Activated CD8-positive, alpha-beta memory T cell treated with anti-CD3 and anti-CD28 coated beads for 1 hour (primary cell): ENCODE measurements around the gene SMOC2.

Experiments used
- DNase-seq, 2 donors: peaks; one replicate each; pipeline ENCODE4 v3.0.0-alpha.2; 2020; ENCODE audit warnings: low read depth in 1 of 2; ENCODE audit errors: extremely low read depth in 1 of 2

The SMOC2 gene

DNA sequence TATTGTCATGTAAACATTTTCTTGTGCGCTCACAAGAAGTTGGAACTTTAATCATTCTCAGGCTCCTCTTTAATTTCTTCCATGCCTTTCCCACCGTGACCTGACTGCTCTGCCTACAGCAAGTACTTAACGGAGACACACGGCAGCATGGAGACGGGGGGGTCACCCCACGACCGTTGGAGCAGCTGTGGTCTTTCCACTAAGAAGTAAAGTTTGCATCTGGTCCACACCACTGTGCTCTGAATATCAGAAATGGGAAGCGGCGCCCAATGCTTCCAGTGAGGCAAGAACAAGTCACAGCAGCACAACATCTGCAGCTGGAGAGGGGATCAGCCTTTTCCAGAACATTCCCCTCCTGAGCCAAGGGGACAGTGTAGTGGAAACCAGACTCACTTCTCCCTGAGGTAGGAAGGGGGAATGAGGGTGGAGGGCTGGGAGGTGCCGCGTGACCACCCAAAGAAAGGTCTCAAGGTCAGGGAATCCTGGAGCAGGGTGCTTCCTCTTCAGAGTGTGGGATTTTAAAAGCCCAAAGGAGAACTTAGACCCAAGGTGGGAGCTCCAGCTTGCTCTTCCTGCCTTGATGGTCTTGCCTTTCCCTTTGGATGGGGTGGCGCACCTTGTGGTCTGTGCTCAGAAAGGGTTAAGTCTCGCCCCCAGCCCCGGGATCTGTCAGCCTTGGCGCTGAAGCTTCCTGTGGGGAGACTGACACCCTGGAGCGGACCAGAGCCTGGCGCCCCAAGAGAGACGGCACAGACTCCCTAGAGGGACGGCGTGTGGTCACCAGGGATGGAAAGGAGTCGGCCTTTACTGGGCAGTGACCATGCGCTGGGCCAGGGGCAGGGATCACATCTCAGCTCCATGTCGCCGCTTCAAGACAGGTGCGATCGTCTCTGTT, 25.6 kb upstream of the SMOC2 start:
- no peak for DNase-seq

DNA sequence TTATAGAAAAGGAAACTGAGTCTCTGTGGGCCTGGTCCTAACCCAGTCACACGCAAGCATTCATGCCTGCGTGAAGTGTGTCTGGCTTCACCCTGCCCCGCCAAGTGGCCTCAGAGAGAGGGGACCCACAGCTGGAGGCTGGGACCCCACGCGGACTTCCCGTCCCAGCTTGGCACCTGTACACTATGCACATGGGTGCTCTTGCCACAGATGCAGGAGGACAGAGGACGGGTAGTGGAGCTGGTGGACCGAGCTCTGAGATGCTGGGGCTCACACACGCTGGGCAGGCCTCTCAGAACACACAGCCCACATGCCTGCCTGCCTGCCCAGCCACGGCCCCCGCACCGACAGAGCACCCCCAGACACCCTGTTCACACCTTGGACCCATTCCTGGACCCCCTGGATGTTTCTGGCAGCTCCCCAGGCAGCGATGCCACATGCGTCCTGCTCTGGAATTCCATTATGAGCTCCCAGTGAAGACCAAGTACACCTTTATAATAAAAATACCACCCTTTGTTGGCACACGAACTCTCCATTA, 24.9 kb upstream of the SMOC2 start:
- DNase-seq = no peak

DNA sequence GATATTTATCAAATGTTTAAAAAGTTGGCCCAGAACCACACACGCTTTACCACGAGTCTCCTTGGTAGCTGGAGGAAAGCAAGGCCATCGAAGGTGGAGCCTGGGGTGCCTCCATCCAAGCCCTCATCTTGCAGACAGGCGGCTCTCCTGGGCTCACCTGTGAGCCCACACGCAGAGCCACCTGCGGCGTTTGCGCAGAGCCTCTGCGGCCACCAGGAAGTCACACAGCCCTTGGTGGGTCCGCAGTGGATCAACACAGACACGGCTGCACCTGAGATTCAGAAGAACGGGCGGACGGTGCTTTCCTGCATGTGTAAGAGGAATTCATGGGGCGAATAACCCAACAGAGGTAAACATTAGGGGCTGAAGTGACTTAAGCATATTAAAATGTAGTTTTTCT, 24.5 kb upstream of the SMOC2 start:
- no peak for DNase-seq

DNA sequence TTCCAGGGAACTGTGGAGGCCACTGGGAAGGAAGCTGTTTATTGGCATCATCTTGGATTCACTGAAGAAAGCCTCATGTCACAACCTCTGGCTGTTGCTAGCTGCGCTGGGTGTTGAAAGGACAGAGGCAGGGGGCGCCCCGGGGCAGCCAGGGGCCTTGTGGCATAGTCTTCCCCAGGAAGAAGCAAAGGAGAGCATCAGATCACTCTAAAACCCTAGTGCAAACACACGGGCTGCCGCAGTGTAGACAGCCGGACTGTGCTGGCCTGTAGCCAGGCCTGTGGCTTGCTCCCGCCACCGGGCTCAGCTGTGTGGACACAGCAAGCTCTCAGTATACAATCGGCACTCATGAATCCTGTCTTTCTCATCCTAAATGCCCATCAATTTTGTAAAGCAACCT, 23.8 kb upstream of the SMOC2 start:
- DNase-seq = no peak

DNA sequence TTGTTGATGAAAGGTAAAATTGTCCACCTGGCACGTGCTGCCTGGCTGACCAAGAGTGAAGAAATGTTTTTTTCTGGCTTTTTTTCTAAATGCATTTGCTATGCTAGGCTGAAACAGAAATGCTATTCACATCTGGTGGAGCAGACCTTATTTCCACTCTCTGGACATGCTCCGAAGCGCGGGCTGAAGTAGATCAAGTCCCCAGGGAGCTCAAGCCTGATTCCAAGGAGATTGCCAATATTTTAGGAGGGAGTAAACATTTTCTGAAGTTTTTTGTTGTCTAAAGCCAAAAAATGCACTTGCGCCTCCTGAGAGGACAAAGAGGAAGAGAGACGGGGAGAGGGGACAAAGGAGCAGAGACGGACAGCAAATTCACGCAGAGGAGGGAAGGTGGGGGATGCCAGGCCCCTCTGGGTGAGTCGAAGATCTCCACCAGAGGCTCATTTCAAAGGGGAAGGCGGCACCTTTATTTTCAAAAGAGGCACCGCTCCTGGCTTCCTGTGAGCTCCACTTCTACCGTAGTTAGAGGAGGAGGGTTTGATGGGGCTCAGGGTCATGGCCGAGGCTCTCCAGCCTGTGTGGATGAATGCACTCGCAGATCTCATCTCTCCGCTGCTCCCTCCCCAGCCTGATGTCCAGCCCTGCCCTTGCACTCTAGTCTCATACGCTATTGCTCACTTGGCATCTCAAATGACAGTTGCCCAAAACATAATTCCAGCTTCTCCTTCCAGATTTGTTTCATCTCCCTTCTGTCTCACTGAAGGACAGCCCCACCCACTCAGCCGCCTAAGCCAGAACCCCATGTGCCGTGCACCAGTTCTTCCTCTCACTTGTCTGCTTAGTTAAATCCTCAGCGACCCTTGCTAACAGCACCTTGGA, 23.1 kb upstream of the SMOC2 start:
- DNase-seq = no peak

DNA sequence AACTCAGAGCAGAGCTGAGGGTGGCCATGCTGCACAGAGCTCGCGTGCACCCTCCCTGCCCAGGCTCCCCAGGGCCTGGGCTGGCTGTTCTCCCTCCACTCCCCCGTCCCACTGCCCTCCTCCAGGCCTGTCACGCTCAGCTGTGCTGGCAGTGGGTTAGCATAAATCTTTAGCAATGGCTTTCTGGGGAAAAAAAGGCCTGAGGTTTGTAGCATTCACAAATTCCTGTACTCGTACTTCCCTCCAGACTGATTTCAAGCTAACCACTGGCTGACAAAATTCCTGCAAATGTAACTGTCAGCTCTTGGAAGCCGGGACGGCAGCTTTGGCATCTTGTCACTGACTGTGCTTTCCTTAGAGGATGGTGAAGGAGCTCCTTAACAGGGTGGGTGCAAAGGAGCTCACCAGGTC, 22.3 kb upstream of the SMOC2 start:
- no peak for DNase-seq

DNA sequence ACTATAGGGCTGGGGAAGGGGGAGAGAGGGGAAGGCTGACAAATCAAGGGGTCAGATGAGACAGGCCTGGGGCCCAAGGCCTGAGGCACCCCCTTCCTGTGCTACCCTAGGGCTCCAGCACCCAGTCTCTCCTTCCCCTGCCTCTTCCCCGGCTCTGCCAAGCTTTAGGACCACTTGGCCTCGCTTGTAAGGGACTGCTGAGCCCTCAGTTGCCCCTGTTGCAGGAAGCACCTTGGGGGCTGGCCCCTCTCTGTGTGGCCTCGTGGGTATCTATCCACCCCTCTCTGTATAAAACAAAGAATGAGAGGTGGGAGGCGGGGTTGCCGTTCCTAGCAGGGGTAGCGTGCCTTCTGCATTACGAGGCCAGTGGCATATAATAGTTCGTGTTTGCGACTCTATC, 21.4 kb upstream of the SMOC2 start:
- DNase-seq = no peak

DNA sequence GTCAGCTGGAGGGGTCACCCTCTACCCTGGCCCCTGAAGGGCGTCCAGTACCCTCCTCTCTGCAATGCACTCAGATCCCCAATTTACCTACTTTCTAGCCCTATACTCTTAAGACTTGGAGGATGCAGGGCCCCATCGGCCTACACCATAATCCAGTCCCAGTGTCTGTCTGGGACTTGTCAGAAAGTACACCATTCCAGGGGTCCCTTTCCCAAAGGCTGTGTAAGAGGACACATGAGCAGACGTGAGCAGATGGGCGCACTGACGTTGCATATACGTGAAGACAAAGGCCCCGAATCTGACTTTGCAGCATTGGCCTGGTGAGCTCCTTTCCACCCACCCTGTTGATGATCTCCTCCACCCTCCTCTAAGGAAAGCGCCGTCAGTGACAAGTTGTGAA, 20.9 kb upstream of the SMOC2 start:
- no peak for DNase-seq

DNA sequence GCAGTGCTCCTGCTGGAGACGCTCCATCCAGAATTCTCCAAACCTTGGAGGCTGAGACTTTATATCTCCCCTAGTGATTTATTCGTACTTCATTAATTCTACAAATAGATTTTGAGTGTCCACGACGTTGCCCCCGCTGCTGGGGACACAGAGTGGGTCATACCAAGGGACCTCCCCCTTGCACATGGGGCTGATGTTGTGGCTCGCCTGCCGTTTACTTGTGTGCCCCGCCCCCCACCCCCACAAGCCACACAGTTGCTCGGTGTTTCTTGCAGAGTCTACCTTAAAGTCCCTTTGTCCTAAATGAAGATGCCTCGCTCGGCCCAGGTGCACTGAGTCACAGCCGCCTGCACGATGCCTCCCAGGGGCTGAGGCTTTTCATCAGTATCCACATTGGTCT, 20.3 kb upstream of the SMOC2 start:
- DNase-seq = no peak

DNA sequence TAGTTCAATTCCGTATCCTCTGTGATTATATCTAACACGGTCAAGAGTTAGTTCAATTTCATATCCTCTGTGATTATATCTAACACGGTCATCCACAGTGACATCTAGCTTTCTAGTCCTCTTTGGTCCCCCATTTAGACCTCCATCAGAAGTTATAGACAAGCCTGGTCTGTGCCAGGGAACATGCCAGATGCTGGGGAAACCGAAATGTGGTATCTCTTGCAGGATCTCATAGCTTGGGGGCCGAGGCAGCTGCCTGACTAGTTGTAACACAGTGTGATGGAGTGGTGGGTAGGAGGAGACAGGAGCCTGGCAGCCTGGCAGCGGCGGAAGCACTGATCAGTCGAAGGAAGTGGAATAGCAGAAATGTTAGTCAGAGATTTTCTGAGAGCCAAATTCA, 13.8 kb upstream of the SMOC2 start:
- no peak for DNase-seq

DNA sequence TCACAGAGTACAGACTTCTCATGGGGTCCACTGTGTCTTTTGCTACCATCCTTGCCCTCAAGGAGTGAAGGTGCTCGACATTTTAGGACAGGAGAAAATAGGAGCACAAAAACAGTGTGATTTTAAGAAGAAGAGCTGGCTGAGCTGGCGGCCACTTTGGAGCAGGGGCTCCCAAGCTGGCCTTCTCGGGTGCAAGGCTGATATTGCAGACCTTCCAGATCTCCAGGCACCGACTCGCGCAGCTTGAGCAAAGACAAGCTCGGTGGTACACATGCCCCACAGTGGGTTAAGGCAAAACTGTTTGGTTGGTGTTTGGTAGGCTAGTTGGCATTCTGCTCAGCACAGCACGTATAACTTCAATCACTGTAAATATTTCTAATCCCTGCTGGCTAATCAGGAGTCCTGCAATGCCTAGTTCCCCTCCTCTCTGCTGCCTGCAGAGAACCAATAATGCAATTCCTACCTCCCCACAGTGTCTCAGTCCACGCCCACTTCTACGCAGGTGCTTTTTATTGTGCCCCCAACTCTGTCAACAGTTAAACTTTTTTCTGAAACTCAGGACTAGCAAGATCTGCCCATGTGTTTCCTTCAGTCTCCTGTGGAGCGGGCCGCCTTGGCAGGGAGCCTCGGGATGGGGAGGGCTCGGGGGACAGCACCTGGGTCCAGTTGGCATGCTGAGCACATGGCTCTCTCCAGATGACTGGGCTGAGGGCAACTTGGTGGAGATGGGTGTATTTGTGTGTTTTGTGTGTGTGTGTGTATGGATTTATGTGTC, 12.7 kb upstream of the SMOC2 start:
- no peak for DNase-seq

DNA sequence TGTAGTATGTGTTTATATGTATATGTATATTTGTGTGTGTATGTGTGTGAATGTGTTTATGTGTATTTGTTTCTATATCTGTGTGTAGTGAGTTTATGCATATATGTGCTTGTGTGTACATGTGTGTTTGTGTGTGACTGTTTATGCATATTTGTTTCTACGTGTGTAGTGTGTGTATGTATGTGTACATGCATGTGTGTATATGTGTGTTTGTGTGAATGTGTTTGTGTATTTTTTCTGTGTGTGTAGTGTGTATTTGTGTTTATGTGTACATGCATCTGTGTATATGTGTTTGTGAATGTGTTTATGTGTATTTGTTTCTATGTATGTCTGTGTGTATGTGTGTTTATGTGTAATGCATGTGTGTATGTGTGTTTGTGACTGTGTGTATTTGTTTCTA, 12.1 kb upstream of the SMOC2 start:
- no peak for DNase-seq

DNA sequence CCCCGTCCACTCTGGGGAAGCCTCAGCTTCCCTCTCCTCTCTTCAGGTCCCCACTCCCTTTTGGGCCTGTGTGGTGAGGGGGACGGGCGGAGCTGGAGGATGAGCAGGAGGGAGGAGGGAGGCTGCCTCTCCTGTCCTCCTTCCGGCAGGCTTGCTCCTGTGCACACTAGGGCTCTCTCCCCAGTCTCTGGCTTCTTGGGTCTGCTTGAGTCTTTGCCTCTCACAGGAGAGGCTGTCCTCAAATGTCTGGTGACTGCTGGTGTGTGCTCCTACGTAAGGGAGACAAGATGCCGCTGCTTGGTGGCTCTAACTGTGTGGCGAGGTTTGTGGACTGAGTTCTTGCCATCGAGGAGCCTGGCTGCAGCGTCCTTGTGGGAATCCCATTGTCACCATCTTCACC, 8.8 kb upstream of the SMOC2 start:
- DNase-seq = no peak

DNA sequence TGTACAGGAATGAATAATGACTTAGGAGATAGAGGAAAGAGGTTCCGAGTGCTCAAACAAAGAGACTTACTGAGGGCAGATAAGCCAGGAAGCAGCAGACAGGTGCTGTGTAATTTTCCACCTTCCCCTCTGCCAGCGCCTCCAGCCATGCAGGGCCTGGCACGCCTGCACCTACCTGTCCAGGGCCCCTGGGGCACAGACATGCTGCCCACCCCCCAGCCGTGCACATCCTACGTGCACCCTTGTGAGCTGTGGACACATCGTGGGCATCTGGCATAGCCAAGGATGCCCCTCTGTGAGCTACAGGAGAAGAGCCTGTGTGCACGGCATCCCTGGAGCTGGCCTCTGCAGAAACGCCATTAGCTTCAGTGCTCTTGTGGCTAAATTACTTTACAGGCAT, 7.1 kb upstream of the SMOC2 start:
- no peak for DNase-seq

DNA sequence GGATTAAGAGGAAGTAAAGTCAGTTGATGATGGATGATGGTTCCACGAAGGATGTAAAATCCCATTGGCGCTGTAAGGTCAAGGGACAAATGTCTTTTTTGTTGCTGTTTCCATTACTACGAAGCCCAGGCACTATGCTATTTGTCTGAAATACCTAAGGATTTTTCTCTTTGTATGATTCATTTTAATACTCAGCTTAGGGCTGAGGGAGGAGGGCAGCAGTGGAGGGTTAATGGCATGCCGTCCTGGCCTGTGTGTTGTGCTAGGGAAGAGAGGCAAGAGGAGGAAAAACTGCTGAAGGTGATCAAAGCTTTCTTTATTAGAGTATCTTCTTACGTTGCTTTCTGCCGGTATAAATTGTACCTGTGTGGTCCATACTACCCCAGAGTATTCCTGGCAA, 6.5 kb upstream of the SMOC2 start:
- DNase-seq = no peak

DNA sequence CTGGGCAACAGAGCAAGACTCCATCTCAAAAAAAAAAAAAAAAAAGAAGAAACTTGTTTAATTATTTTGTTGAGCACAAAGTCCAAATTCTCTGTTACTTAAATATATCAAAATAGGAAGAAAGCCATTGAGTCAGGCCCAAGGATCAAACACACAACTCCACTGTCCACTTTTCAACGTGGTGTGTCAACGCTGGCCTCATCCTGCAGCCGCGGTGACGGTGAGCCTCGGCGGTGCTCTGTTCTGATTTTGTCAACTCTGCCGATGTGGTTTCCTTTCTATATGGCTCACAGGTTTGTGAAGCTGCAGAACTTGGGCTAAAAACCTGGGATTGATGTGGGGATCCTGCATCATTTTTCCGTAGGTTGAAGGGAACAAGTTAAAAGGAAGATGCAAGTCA, 3.2 kb upstream of the SMOC2 start:
- no peak for DNase-seq

DNA sequence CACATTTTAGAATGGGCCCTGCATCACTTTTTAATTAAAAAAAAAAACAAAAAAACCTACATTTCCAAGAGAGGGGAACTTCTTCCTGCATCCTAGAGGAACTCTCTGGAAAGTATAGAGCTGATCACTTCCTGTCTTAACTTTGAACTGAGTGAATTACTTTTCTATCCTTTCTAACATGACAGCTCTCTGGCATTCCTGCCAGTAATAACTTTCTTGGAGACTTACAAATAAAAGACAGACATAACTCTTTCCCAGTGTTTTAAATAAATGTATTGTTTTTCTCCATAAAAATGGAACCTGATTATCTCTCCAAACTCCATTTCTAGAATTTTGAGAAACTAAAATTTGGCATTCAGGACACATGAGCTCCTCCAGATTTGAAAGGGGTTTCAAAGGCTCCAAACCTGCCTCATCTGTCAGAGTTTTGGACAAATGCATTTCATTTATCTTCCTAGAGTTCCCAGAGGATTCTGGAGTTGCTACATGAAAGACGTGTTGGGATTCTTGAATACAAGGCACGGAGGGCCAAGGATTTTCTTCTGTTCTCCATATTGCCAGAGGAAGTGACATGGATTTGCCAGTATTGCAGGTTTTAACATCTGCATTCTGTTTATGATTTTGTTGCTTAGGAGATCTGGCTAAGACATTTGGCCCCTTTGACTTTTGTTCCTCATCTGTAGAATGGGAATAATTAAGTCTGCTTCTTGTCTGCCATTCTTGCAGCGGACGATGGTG, 2.0 kb upstream of the SMOC2 start:
- DNase-seq = no peak

DNA sequence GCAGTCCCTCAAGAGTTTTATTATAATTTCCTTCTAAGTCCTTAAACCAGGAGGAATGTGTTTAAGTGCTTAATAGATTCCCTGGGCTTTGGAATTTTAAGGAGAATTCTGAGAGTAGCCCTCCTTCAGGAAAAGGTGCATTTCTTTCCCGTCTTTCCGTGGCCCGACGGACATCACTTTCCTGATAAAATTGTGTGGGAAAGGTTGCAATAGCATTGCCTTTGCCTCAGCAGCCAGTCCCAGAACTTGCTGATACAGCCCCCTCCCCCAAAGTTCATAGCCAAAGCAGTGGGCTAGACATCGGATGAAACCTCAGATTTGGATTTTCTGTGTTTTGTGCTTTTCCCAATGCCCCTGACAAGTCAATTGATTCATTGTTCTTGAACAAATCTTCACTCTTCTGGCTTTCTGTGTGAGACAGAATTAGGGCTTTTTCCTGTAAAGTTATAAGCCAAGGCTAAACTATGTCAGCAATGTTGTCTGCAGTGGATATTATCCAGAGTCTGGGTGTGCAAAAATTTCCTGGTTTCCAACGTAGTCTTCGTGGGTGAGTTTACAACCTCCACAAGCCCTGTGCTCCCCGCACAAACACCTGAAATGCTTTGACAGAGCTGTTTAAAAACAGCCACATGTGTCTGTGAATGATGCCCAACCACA, 1.1 kb upstream of the SMOC2 start:
- DNase-seq = no peak

DNA sequence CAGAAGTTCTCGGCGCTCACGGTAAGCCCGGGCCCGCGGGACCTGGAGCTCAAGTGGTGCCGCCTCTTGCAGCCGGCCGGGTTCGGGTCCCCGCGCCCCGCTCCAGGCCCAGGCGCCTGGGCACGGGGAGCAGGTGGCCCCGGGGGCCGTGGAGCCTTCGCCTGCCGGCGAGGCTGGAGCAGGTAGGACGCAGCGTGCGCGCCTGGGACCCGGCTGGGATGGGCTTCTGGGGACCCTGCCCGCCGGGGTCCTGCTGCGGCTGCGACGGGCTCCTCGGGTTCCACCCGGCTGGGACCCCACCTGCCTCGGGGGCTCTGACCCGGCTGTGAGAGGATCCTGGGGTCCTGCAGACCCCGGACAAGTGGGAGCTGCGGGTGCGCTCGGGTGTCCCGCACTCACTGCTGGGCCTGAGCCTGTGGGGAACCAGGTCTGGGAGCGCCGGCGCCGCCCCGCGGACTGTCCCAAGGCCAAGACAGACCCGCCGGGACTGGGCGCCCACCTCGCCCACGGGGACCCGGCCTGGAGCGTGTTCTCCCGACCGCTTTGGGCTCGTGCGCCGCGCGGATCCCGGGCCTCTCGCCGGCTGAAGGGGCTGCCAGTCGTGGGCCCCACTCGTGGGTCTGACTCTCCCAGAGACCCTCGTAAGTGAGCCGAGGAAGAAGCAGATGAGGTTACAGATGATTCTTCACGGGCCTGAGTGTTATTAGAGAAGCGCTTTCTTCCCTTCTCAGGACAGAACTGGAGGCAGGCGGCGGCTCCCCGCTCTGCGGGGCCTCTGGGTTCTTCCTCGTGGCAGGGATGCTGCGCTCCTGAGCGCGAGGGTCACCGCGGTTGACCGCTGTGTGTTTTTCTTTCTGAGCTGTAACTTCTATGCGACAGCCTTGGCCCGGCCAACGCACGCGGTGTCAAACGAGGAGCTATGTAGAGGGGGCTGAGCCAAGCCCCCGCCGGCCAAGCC, 729 bp downstream of the SMOC2 start:
- DNase-seq = no peak
